GM23338 (cell line): ENCODE results near the gene NFS1.

Experiments used
- CREB1 ChIP-seq: fragments of 250-450 bp; sonication (Bioruptor Pico); IDR thresholded peaks from 2 replicates; pipeline ENCODE4 v1.5.0; 2020; ENCODE audit warnings: low read depth, mild to moderate bottlenecking, moderate library complexity
- CTCF ChIP-seq, 2 experiments: fragments of 200-600 bp in 1 of 2; sonication (generic) in 1 of 2; conservative IDR thresholded peaks; 2 replicates each; pipeline versions ENCODE4 v1.5.1 to v1.6.1; 2016 to 2017; ENCODE audit warnings: antibody characterized with exemption in 2 of 2, low read depth in 2 of 2, mild to moderate bottlenecking in 2 of 2, moderate library complexity in 1 of 2
- EZH2phosphoT487 ChIP-seq: fragments of 200-600 bp; sonication (generic); IDR thresholded peaks from one replicate; pipeline ENCODE4 v1.8.1; 2018; ENCODE audit warnings: antibody characterized with exemption; ENCODE audit not compliant: unreplicated experiment
- POLR2AphosphoS5 ChIP-seq: IDR thresholded peaks from 2 replicates; pipeline ENCODE4 v1.6.1; 2016; ENCODE audit warnings: antibody characterized with exemption, low read depth
- REST ChIP-seq: IDR thresholded peaks from one replicate; pipeline ENCODE4 v1.6.1; 2018; ENCODE audit warnings: antibody characterized with exemption; ENCODE audit not compliant: unreplicated experiment
- ZNF331 ChIP-seq: fragments of 250-450 bp; sonication (Bioruptor Pico); IDR thresholded peaks from 2 replicates; pipeline ENCODE4 v1.5.0; 2020; ENCODE audit warnings: low read depth, mild to moderate bottlenecking, moderate library complexity

- TF ChIP-seq CTCF (conservative IDR thresholded peaks at IDR 0.05; ENCODE audit: low read depth in 2 of 2) (no peak), EZH2phosphoT487 (no peak), CREB1 (CRISPR knock-in tag) (no peak), ZNF331 (CRISPR knock-in tag) (no peak), POLR2AphosphoS5 (no peak), REST (no peak)
Measured at GRCh38 chr20:35742741-35743523, 43.8 kb upstream of the NFS1 start.
